KMS-11 (cell line): ENCODE results near the gene TKT.

Experiments used
- H2AFZ ChIP-seq: fragments of 200-600 bp; sonication (generic); 2 replicates; pipeline ENCODE4 v1.6.1; 2016; ENCODE audit warnings: antibody characterized with exemption, mixed run types, low read depth
- H3K27ac ChIP-seq: fragments of 200-600 bp; sonication (generic); 2 replicates; pipeline ENCODE4 v1.6.1; 2016; ENCODE audit warnings: mild to moderate bottlenecking, mixed run types
- H3K27me3 ChIP-seq: fragments of 200-600 bp; sonication (generic); 2 replicates; pipeline ENCODE4 v1.6.1; 2017; ENCODE audit warnings: mild to moderate bottlenecking, low read depth, mixed run types, moderate library complexity; ENCODE audit not compliant: insufficient read depth
- H3K36me3 ChIP-seq: fragments of 200-600 bp; sonication (generic); 2 replicates; pipeline ENCODE4 v1.6.1; 2017; ENCODE audit warnings: mild to moderate bottlenecking, mixed run types; ENCODE audit not compliant: insufficient read depth
- H3K4me1 ChIP-seq: fragments of 200-600 bp; sonication (generic); 2 replicates; pipeline ENCODE4 v1.6.1; 2016; ENCODE audit warnings: mild to moderate bottlenecking, low read depth, mixed run types; ENCODE audit not compliant: poor library complexity, severe bottlenecking
- H3K4me2 ChIP-seq: fragments of 200-600 bp; sonication (generic); 2 replicates; pipeline ENCODE4 v1.7.0; 2016; ENCODE audit warnings: mild to moderate bottlenecking, mixed run types
- H3K4me3 ChIP-seq: fragments of 200-600 bp; sonication (generic); IDR thresholded peaks from 2 replicates; pipeline ENCODE4 v1.6.1; 2017; ENCODE audit warnings: low read depth, low read length, mixed read lengths; ENCODE audit not compliant: insufficient read depth
- H3K79me2 ChIP-seq: fragments of 200-600 bp; sonication (generic); 2 replicates; pipeline ENCODE4 v1.6.1; 2016; ENCODE audit warnings: low read depth, mixed run types; ENCODE audit not compliant: insufficient read depth
- H3K9ac ChIP-seq: fragments of 200-600 bp; sonication (generic); 2 replicates; pipeline ENCODE4 v1.6.1; 2016; ENCODE audit warnings: mild to moderate bottlenecking, mixed run types
- H4K20me1 ChIP-seq: fragments of 200-600 bp; sonication (generic); 2 replicates; pipeline ENCODE4 v1.6.1; 2016; ENCODE audit warnings: mild to moderate bottlenecking, mixed run types; ENCODE audit not compliant: insufficient read depth
- CTCF ChIP-seq: fragments of 200-600 bp; sonication (generic); conservative IDR thresholded peaks from 2 replicates; pipeline ENCODE4 v1.6.1; 2017; ENCODE audit warnings: low read depth, mild to moderate bottlenecking, antibody characterized with exemption, low read length, moderate library complexity, mixed read lengths

The TKT gene

GRCh38 chr3:53267766-53268165 is 11.9 kb upstream of the TKT start:
- TF ChIP-seq CTCF, result no peak
- no peak overlapping the region for H3K4me3 ChIP-seq
- H3K4me1 ChIP-seq, result peaks cover 28% of the 10 kb centered on the region
- H3K27me3 ChIP-seq, result no peaks in the 10 kb centered on the region
- no peak overlapping the region for H3K27ac ChIP-seq
- no peak overlapping the region for H2AFZ ChIP-seq
- no peak overlapping the region for H3K4me2 ChIP-seq
- H3K9ac ChIP-seq, result no peak overlapping the region
- no peaks in the 10 kb centered on the region for H3K79me2 ChIP-seq
- no peaks in the 10 kb centered on the region for H3K36me3 ChIP-seq
- no peaks in the 10 kb centered on the region for H4K20me1 ChIP-seq

- H3K4me1 ChIP-seq, result peaks cover 10% of the 10 kb centered on the region
- no peak overlapping the region for H3K9ac ChIP-seq
- H2AFZ ChIP-seq, result no peak overlapping the region
- H3K27me3 ChIP-seq, result no peaks in the 10 kb centered on the region
- no peaks in the 10 kb centered on the region for H3K36me3 ChIP-seq
- H3K79me2 ChIP-seq, result no peaks in the 10 kb centered on the region
- H3K27ac ChIP-seq, result no peak overlapping the region
- TF ChIP-seq CTCF, result no peak
- no peaks in the 10 kb centered on the region for H4K20me1 ChIP-seq
- H3K4me2 ChIP-seq, result no peak overlapping the region
- H3K4me3 ChIP-seq, result no peak overlapping the region
Observed at GRCh38 chr3:53264718-53265117, 8.9 kb upstream of the TKT start.

- no peak overlapping the region for H3K4me2 ChIP-seq
- no peak overlapping the region for H3K9ac ChIP-seq
- H2AFZ ChIP-seq, result no peak overlapping the region
- no peaks in the 10 kb centered on the region for H3K79me2 ChIP-seq
- no peak overlapping the region for H3K27ac ChIP-seq
- H3K4me1 ChIP-seq, result peaks cover 2% of the 10 kb centered on the region
- no peaks in the 10 kb centered on the region for H3K27me3 ChIP-seq
- TF ChIP-seq CTCF, result no peak
- H3K36me3 ChIP-seq, result no peaks in the 10 kb centered on the region
- no peaks in the 10 kb centered on the region for H4K20me1 ChIP-seq
- H3K4me3 ChIP-seq, result no peak overlapping the region
Observed at GRCh38 chr3:53263907-53264306, 8.1 kb upstream of the TKT start.

- Histone ChIP-seq H3K9ac (no peak overlapping the region), H3K27ac (no peak overlapping the region), H3K4me1 (peaks cover 4% of the 10 kb centered on the region), H4K20me1 (no peaks in the 10 kb centered on the region), H2AFZ (no peak overlapping the region), H3K4me3 (no peak overlapping the region), H3K36me3 (no peaks in the 10 kb centered on the region), H3K27me3 (no peaks in the 10 kb centered on the region), H3K79me2 (no peaks in the 10 kb centered on the region), H3K4me2 (no peak overlapping the region)
- no peak for TF ChIP-seq CTCF
Observed at GRCh38 chr3:53261712-53262111, 5.9 kb upstream of the TKT start.
